Ascending aorta (tissue), 2 donors: ENCODE measurements around the gene SLC25A4. TPM values are rescaled to one million over a fixed set of nuclear protein-coding genes. Genes with fewer than 3 reads are reported as not detected.
"Not testable (repeated sequence)": the region's sequence is repeated elsewhere in the genome, so short reads cannot be mapped to it uniquely, and the experiment has no call there.

Experiments used
- DNase-seq, 2 donors: peaks; one replicate each; pipeline ENCODE4 v3.0.0-alpha.2; 2019; ENCODE audit warnings: low spot score in 2 of 2
- H3K27ac ChIP-seq, 2 donors: fragments of 200-600 bp; sonication (generic); one replicate each; pipeline ENCODE4 v1.5.1; 2016 to 2017; ENCODE audit warnings: mild to moderate bottlenecking in 1 of 2
- H3K27me3 ChIP-seq: fragments of 200-600 bp; sonication (generic); one replicate; pipeline ENCODE4 v1.5.1; 2017
- H3K36me3 ChIP-seq, 2 donors: fragments of 200-600 bp; sonication (generic); one replicate each; pipeline ENCODE4 v1.5.1; 2016
- H3K4me1 ChIP-seq, 2 donors: fragments of 200-600 bp; sonication (generic); one replicate each; pipeline ENCODE4 v1.5.1; 2016 to 2017; ENCODE audit warnings: mild to moderate bottlenecking in 1 of 2
- H3K4me3 ChIP-seq, 2 donors: fragments of 200-600 bp; sonication (generic); one replicate each; pipeline ENCODE4 v1.5.1; 2016 to 2017; ENCODE audit warnings: mild to moderate bottlenecking in 1 of 2
- H3K9me3 ChIP-seq, 2 donors: fragments of 200-600 bp; sonication (generic); one replicate each; pipeline ENCODE4 v1.5.1; 2016
- intact Hi-C: fragments of 100-400 bp; cut with DNase I; formaldehyde crosslinking; loops from one replicate; pipeline ENCODE4 v1.15.1; 2023
- total RNA-seq: library from RNA; depleted of rRNA; stranded (reverse); fragments of >200 nt; gene quantifications from one replicate; pipeline ENCODE4 v1.1.0, GENCODE V29; 2016
- TF ChIP-seq, protein P1 (sequence below), 3 experiments: fragments of 200-600 bp in 2 of 3; fragments of 450-650 bp in 1 of 3; sonication (generic) in 2 of 3; IDR thresholded peaks; one replicate each; pipeline ENCODE4 v1.5.1; 2016 to 2019; ENCODE audit warnings: antibody characterized with exemption in 3 of 3, mild to moderate bottlenecking in 1 of 3, moderate library complexity in 1 of 3

Gene SLC25A4
- total RNA-seq, 1 donor from 2014 or later = 19.6 TPM

DNA sequence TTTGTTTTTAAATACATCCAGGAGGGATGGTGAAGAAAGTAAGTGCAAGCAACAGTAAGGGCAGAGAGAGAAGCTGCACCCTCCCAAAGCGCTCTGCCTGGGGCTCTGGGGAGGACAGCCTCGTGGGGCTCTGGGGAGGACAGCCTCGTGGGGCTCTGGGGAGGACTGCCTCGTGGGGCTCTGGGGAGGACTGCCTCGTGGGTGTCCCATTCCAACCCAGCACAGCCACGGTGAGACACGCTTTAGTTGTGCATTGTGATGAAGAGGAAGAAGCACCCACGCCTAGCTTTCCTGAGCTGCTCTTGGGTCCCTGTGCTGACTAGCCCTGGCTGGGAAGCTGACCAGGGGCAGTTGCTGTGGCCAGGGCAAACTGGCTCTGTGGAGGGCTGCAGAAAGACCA, 43.1 kb upstream of the SLC25A4 start:
- no peak for DNase-seq
- Histone ChIP-seq H3K27ac (no peak overlapping the region), H3K4me3 (no peak overlapping the region), H3K9me3 (no peaks in the 10 kb centered on the region), H3K36me3 (no peaks in the 10 kb centered on the region), H3K4me1 (no peaks in the 10 kb centered on the region), H3K27me3 (no peaks in the 10 kb centered on the region)
- intact Hi-C loops = loop anchor here (5.0 kb wide), 2 partner anchors 32 to 353 kb away; no protein-coding TSS in a partner anchor
- TF ChIP-seq, protein P1, sequence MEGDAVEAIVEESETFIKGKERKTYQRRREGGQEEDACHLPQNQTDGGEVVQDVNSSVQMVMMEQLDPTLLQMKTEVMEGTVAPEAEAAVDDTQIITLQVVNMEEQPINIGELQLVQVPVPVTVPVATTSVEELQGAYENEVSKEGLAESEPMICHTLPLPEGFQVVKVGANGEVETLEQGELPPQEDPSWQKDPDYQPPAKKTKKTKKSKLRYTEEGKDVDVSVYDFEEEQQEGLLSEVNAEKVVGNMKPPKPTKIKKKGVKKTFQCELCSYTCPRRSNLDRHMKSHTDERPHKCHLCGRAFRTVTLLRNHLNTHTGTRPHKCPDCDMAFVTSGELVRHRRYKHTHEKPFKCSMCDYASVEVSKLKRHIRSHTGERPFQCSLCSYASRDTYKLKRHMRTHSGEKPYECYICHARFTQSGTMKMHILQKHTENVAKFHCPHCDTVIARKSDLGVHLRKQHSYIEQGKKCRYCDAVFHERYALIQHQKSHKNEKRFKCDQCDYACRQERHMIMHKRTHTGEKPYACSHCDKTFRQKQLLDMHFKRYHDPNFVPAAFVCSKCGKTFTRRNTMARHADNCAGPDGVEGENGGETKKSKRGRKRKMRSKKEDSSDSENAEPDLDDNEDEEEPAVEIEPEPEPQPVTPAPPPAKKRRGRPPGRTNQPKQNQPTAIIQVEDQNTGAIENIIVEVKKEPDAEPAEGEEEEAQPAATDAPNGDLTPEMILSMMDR (IDR thresholded peaks at IDR 0.05) = no peak

DNA sequence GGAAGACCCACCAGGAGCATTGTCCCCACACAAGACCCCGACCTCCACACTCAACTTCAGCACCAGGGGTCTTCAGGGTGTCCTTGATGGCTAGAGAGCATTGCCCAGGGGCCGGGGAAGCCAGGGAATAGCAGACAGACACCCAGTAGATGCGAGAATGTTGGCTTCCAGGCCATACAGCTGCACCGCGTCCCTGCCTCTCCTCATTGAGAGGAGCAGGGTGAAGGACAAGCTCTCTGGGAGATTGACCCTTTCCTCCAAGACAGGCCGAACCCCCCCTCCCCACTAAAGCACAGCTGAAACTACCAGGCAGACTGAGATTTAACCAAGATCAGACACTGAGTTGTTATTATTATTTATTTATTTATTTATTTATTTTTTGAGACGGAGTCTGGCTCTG, 42.6 kb upstream of the SLC25A4 start:
- Histone ChIP-seq H3K27ac (no peak overlapping the region), H3K4me3 (no peak overlapping the region), H3K36me3 (no peaks in the 10 kb centered on the region), H3K27me3 (no peaks in the 10 kb centered on the region), H3K9me3 (no peaks in the 10 kb centered on the region), H3K4me1 (no peaks in the 10 kb centered on the region)
- no peak for DNase-seq
- intact Hi-C loops = no loop called here
- TF ChIP-seq, protein P1 (IDR thresholded peaks at IDR 0.05) = no peak

DNA sequence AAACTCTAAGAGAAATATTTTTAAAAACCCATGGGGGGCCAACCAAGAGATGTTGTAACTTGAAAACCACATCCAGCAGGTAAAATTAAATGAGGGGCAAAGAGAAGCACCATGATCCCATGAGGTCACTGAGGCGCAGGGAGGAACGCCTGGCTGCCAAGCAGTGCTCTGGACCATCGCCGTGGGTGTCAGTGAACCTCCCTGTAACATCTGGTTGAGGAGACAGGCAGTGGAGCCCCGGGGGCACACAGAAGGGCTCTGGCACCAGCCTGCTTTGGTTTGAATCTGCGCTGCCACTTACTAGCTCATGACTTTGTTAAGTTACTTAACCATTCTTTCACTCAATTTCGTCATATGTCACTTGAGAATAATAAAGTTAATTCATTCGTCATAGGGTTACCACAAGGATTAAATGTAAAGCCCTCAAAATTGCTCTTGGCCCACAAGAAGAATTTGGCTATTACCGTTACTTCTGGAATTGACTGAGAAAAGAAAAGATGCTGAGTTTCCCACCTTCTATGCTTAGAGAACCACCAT, 41.6 kb upstream of the SLC25A4 start:
- H3K4me3 ChIP-seq = no peak overlapping the region
- DNase-seq = no peak
- TF ChIP-seq, protein P1 (IDR thresholded peaks at IDR 0.05) = no peak
- no peak overlapping the region for H3K27ac ChIP-seq
- no peaks in the 10 kb centered on the region for H3K27me3 ChIP-seq
- no peaks in the 10 kb centered on the region for H3K9me3 ChIP-seq
- H3K36me3 ChIP-seq = no peaks in the 10 kb centered on the region
- intact Hi-C loops = no loop called here
- no peaks in the 10 kb centered on the region for H3K4me1 ChIP-seq

DNA sequence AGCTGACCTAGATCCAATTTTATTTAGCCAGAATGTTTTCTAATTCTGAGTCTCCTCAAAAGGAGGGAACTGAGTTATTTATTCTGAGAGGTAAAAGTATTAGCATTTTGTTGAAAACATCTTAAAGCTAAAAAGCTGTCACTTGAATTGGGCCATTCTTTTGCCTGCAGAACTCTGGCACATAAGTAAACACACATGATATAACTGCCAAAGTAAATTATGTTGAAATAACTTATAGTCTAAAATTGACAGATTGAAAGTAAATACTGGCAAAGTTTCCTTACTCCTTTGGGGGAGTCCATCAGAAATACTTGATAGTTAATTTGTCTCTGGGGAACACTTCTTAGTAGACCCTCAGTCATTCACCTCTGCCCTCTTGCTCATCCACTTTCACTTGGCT, 38.3 kb upstream of the SLC25A4 start:
- no peak overlapping the region for H3K27ac ChIP-seq
- H3K27me3 ChIP-seq = no peaks in the 10 kb centered on the region
- TF ChIP-seq, protein P1 (IDR thresholded peaks at IDR 0.05) = no peak
- H3K4me1 ChIP-seq = no peaks in the 10 kb centered on the region
- no peaks in the 10 kb centered on the region for H3K36me3 ChIP-seq
- DNase-seq = no peak
- no peaks in the 10 kb centered on the region for H3K9me3 ChIP-seq
- intact Hi-C loops = no loop called here
- H3K4me3 ChIP-seq = no peak overlapping the region

DNA sequence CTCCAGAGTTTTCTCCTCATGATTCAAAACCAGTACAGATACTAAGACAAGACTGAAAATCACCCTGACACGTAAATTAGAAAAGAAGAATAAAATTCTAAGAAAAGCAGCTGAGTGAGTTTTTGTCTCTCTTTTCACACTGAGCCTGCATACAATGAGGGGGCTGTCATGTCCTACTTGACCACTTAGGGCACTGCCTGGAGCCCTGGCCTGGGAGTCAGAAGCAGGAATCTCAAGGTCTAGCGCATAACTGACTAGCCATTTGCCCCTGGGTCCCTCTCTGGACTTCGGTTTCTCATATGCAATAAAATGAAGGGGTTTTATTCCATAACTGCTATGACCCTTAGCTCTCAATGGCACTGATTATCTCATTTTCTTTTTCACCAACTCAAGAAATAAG, 36.7 kb upstream of the SLC25A4 start:
- intact Hi-C loops = no loop called here
- TF ChIP-seq, protein P1 (IDR thresholded peaks at IDR 0.05) = no peak
- no peak for DNase-seq
- H3K4me3 ChIP-seq = no peak overlapping the region
- H3K36me3 ChIP-seq = no peaks in the 10 kb centered on the region
- no peaks in the 10 kb centered on the region for H3K27me3 ChIP-seq
- no peak overlapping the region for H3K27ac ChIP-seq
- no peaks in the 10 kb centered on the region for H3K9me3 ChIP-seq
- H3K4me1 ChIP-seq = no peaks in the 10 kb centered on the region

DNA sequence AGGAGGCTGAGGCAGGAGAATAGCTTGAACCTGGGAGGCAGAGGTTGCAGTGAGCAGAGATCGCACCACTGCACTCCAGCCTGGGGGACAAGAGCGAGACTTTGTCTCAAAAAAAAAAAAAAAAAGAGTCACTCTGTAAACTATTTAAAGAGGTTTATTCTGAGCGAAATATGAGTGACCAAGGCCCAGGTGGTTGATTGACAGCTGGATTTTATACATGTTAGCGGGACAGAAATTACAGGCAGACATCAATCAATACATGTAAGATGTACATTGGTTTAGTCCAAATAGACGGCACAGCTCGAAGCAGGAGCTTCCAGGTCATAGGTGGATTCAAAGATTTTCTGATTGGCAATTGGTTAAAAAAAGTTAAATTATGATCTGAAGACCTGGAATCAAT, 35.5 kb upstream of the SLC25A4 start:
- H3K27ac ChIP-seq, H3K36me3 ChIP-seq, DNase-seq, H3K9me3 ChIP-seq, H3K4me1 ChIP-seq, H3K4me3 ChIP-seq, H3K27me3 ChIP-seq, intact Hi-C loops: not testable (repeated sequence)
